HL-60/S4 treated with retinoic acid at 250 ng/mL for 4 days and 3 days (cell line): Measurements from ENCODE around the gene LRRC17.
"Not testable (repeated sequence)": the region's sequence is repeated elsewhere in the genome, so short reads cannot be mapped to it uniquely, and the experiment has no call there.

Source experiments
- in situ Hi-C: fragments of 300-500 bp; cut with MboI; formaldehyde crosslinking; loops from 2 replicates; pipeline ENCODE4 v1.7.0; 2022; ENCODE audit warnings: low sequenced_read_pairs

The LRRC17 gene

GRCh38 chr7:102896585-102896984, 16.2 kb upstream of the LRRC17 start:
- in situ Hi-C loops = no loop called here

GRCh38 chr7:102897211-102897631, 15.6 kb upstream of the LRRC17 start:
- in situ Hi-C loops = no loop called here

- in situ Hi-C loops = no loop called here
Observed at GRCh38 chr7:102897856-102898531, 14.8 kb upstream of the LRRC17 start.

- in situ Hi-C loops = no loop called here
Observed at GRCh38 chr7:102898532-102898859, 14.3 kb upstream of the LRRC17 start.

- in situ Hi-C loops = not testable (repeated sequence)
Observed at GRCh38 chr7:102902052-102902451, 10.7 kb upstream of the LRRC17 start.

GRCh38 chr7:102903576-102903975, 9.2 kb upstream of the LRRC17 start:
- in situ Hi-C loops = not testable (repeated sequence)

- in situ Hi-C loops = no loop called here
Observed at GRCh38 chr7:102908676-102909075, 4.1 kb upstream of the LRRC17 start.

GRCh38 chr7:102913826-102914225, 1.0 kb downstream of the LRRC17 start:
- in situ Hi-C loops = no loop called here

- in situ Hi-C loops = no loop called here
Observed at GRCh38 chr7:102914585-102914984, 1.8 kb downstream of the LRRC17 start.

- in situ Hi-C loops = no loop called here
Observed at GRCh38 chr7:102916426-102916825, 3.6 kb downstream of the LRRC17 start.

- in situ Hi-C loops = no loop called here
Observed at GRCh38 chr7:102916881-102917280, 4.1 kb downstream of the LRRC17 start.

GRCh38 chr7:102917436-102918353, 4.9 kb downstream of the LRRC17 start:
- in situ Hi-C loops = no loop called here

- in situ Hi-C loops = no loop called here
Observed at GRCh38 chr7:102918845-102919244, 6.0 kb downstream of the LRRC17 start.

GRCh38 chr7:102925976-102926782, 13.4 kb downstream of the LRRC17 start:
- in situ Hi-C loops = no loop called here

- in situ Hi-C loops = no loop called here
Observed at GRCh38 chr7:102926783-102927140, 14.0 kb downstream of the LRRC17 start.

GRCh38 chr7:102927312-102927933, 14.6 kb downstream of the LRRC17 start:
- in situ Hi-C loops = no loop called here

- in situ Hi-C loops = no loop called here
Observed at GRCh38 chr7:102931757-102932156, 19.0 kb downstream of the LRRC17 start.

GRCh38 chr7:102933763-102934162, 21.0 kb downstream of the LRRC17 start:
- in situ Hi-C loops = no loop called here

GRCh38 chr7:102934239-102934638, 21.4 kb downstream of the LRRC17 start:
- in situ Hi-C loops = no loop called here

GRCh38 chr7:102934701-102935100, 21.9 kb downstream of the LRRC17 start:
- in situ Hi-C loops = no loop called here
